ENCODE data around the gene ATP6V0B. TPM values are rescaled to one million over a fixed set of nuclear protein-coding genes. Genes with fewer than 3 reads are reported as not detected.

ATP6V0B gene
- total RNA-seq, 2 donors from 2014 or later: 72.1 to 80.5 TPM

- no peak for ATAC-seq
- no peak overlapping the region for H3K4me3 Mint-ChIP-seq
- no peaks in the 10 kb centered on the region for H3K27me3 Mint-ChIP-seq
- H3K4me1 Mint-ChIP-seq: peaks cover 23% of the 10 kb centered on the region
- no peaks in the 10 kb centered on the region for H3K9me3 ChIP-seq (ENCODE audit: control insufficient read depth, low read length, poor library complexity, severe bottlenecking)
- peaks cover 3% of the 10 kb centered on the region for H3K36me3 Mint-ChIP-seq (ENCODE audit: low read depth)
- H3K27ac Mint-ChIP-seq: peak overlapping the region; percentile 65
- no peak for DNase-seq
These were observed 12.6 kb downstream of the ATP6V0B start for GRCh38 chr1:43987159-43987902.

GRCh38 chr1:43990271-43991199 is 15.8 kb downstream of the ATP6V0B start:
- H3K9me3 ChIP-seq (ENCODE audit: control insufficient read depth, low read length, poor library complexity, severe bottlenecking): no peaks in the 10 kb centered on the region
- Mint-ChIP-seq H3K27me3 (no peaks in the 10 kb centered on the region), H3K4me3 (peak overlapping the region; percentile 93), H3K27ac (peak overlapping the region; percentile 85), H3K4me1 (peaks cover 19% of the 10 kb centered on the region), H3K36me3 (ENCODE audit: low read depth) (no peaks in the 10 kb centered on the region)
- DNase-seq (no peak), ATAC-seq (no peak)

GRCh38 chr1:43991200-43991475 is 16.4 kb downstream of the ATP6V0B start:
- no peak for DNase-seq
- no peaks in the 10 kb centered on the region for H3K9me3 ChIP-seq (ENCODE audit: control insufficient read depth, low read length, poor library complexity, severe bottlenecking)
- Mint-ChIP-seq H3K27ac (peak overlapping the region; percentile 85), H3K4me3 (peak overlapping the region; percentile 93), H3K36me3 (ENCODE audit: low read depth) (no peaks in the 10 kb centered on the region), H3K4me1 (peaks cover 19% of the 10 kb centered on the region), H3K27me3 (no peaks in the 10 kb centered on the region)
- ATAC-seq: no peak

- peak within 1 kb of the TSS; percentile 85 for H3K27ac Mint-ChIP-seq
- H3K36me3 Mint-ChIP-seq (ENCODE audit: low read depth): no peaks in the 10 kb centered on the region
- peak; percentile 86 for ATAC-seq
- DNase-seq: peak; percentile 56 to 74 (median 73)
- H3K27me3 Mint-ChIP-seq: no peaks in the 10 kb centered on the region
- H3K4me3 Mint-ChIP-seq: peak within 1 kb of the TSS; percentile 93
- H3K4me1 Mint-ChIP-seq: peaks cover 20% of the 10 kb centered on the region
- H3K9me3 ChIP-seq (ENCODE audit: control insufficient read depth, low read length, poor library complexity, severe bottlenecking): no peaks in the 10 kb centered on the region
These were observed 16.9 kb downstream of the ATP6V0B start, which contains the start of gene CCDC24 for GRCh38 chr1:43991476-43992231. TSS of gene CCDC24 (plus strand) at chr1:43991599. CDS start at chr1:43991879, 280 bp downstream.

GRCh38 chr1:43992232-43992995 is 17.7 kb downstream of the ATP6V0B start:
- Mint-ChIP-seq H3K4me3 (peak overlapping the region; percentile 93), H3K27ac (peak overlapping the region; percentile 85), H3K27me3 (no peaks in the 10 kb centered on the region), H3K4me1 (peaks cover 20% of the 10 kb centered on the region), H3K36me3 (ENCODE audit: low read depth) (no peaks in the 10 kb centered on the region)
- DNase-seq (no peak), ATAC-seq (no peak)
- no peaks in the 10 kb centered on the region for H3K9me3 ChIP-seq (ENCODE audit: control insufficient read depth, low read length, poor library complexity, severe bottlenecking)

GRCh38 chr1:43993206-43993914 is 18.6 kb downstream of the ATP6V0B start:
- DNase-seq: no peak
- Mint-ChIP-seq H3K27ac (peak overlapping the region; percentile 85), H3K36me3 (ENCODE audit: low read depth) (no peaks in the 10 kb centered on the region), H3K4me1 (peaks cover 20% of the 10 kb centered on the region), H3K27me3 (no peaks in the 10 kb centered on the region), H3K4me3 (peak overlapping the region; percentile 93)
- H3K9me3 ChIP-seq (ENCODE audit: control insufficient read depth, low read length, poor library complexity, severe bottlenecking): no peaks in the 10 kb centered on the region
- ATAC-seq: no peak

- no peaks in the 10 kb centered on the region for H3K9me3 ChIP-seq (ENCODE audit: control insufficient read depth, low read length, poor library complexity, severe bottlenecking)
- ATAC-seq: no peak
- H3K4me3 Mint-ChIP-seq: no peak overlapping the region
- H3K27me3 Mint-ChIP-seq: no peaks in the 10 kb centered on the region
- no peaks in the 10 kb centered on the region for H3K36me3 Mint-ChIP-seq (ENCODE audit: low read depth)
- DNase-seq: no peak
- peaks cover 20% of the 10 kb centered on the region for H3K4me1 Mint-ChIP-seq
- no peak overlapping the region for H3K27ac Mint-ChIP-seq
These were observed 19.3 kb downstream of the ATP6V0B start for GRCh38 chr1:43994071-43994470.

GRCh38 chr1:43994794-43995790 is 20.3 kb downstream of the ATP6V0B start:
- no peak for ATAC-seq
- H3K9me3 ChIP-seq (ENCODE audit: control insufficient read depth, low read length, poor library complexity, severe bottlenecking): no peaks in the 10 kb centered on the region
- H3K27ac Mint-ChIP-seq: no peak overlapping the region
- DNase-seq: no peak
- no peaks in the 10 kb centered on the region for H3K36me3 Mint-ChIP-seq (ENCODE audit: low read depth)
- H3K4me1 Mint-ChIP-seq: peaks cover 20% of the 10 kb centered on the region
- no peaks in the 10 kb centered on the region for H3K27me3 Mint-ChIP-seq
- H3K4me3 Mint-ChIP-seq: no peak overlapping the region

- no peak overlapping the region for H3K27ac Mint-ChIP-seq
- no peak for ATAC-seq
- H3K36me3 Mint-ChIP-seq (ENCODE audit: low read depth): no peaks in the 10 kb centered on the region
- DNase-seq: no peak
- H3K9me3 ChIP-seq (ENCODE audit: control insufficient read depth, low read length, poor library complexity, severe bottlenecking): no peaks in the 10 kb centered on the region
- no peak overlapping the region for H3K4me3 Mint-ChIP-seq
- peaks cover 20% of the 10 kb centered on the region for H3K4me1 Mint-ChIP-seq
- H3K27me3 Mint-ChIP-seq: peaks cover 3% of the 10 kb centered on the region
These were observed 21.4 kb downstream of the ATP6V0B start for GRCh38 chr1:43995984-43996732.

- Mint-ChIP-seq H3K27ac (no peak overlapping the region), H3K27me3 (peaks cover 6% of the 10 kb centered on the region), H3K36me3 (ENCODE audit: low read depth) (no peaks in the 10 kb centered on the region), H3K4me1 (peaks cover 17% of the 10 kb centered on the region), H3K4me3 (no peak overlapping the region)
- DNase-seq (no peak), ATAC-seq (no peak)
- no peaks in the 10 kb centered on the region for H3K9me3 ChIP-seq (ENCODE audit: control insufficient read depth, low read length, poor library complexity, severe bottlenecking)
These were observed 22.0 kb downstream of the ATP6V0B start for GRCh38 chr1:43996733-43997115.

All from T-helper 17 cell (primary cell).